ENCODE data around the gene FOXO4. TPM values are rescaled to one million over a fixed set of nuclear protein-coding genes. Genes with fewer than 3 reads are reported as not detected.

FOXO4 gene
- polyA plus RNA-seq, 1 donor (not counting 4 experiments of a cell fraction or from before 2014, with no cell fraction given) = 1.6 TPM

DNA sequence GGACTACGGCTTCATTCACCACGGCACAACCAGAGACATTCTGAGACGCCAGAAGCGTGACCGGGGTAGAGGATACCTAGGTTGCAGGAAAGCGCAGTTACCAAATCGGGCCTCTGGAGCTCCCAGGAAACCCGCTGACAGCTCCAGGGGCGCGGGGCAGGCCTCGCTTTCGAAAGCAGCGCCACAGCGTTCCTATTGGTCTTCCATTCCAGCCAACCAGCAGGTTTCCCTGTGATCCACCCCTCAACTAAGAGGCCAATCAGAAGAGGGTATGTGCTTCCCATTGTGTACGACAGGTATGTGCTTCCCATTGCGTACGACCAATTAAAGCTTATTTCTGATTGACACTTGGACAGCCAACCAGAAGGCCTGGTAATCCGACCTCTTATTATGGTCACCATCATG, 42.4 kb upstream of the FOXO4 start:
- dilution Hi-C loops (cut with MboI; ENCODE audit: extremely low pct_ligation_motif_present, low sequenced_read_pairs) = no loop called here

DNA sequence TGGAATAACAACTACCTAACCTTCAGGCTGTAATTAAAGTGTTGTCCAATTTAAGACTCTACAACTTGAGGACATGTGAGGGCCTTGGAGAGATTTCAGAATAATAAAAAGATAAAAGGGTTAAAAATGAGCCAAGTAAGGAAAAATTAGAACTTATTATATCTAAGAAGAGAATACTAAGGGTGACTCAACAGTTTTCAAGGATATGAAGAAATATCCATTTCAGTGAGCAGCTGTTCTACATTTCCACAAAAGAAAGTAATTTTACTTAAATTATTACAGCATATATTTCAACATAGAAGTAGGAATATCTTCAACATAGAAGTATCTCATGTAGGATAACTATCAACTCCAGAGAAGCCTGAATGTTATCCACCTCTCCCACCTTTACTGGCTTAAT, 38.8 kb upstream of the FOXO4 start:
- no peak overlapping the region for H2AFZ ChIP-seq (ENCODE audit: control insufficient read depth, low read length)
- TF ChIP-seq EZH2 (IDR thresholded peaks at IDR 0.05; ENCODE audit: low read length) = no peak
- TF ChIP-seq, protein P1, sequence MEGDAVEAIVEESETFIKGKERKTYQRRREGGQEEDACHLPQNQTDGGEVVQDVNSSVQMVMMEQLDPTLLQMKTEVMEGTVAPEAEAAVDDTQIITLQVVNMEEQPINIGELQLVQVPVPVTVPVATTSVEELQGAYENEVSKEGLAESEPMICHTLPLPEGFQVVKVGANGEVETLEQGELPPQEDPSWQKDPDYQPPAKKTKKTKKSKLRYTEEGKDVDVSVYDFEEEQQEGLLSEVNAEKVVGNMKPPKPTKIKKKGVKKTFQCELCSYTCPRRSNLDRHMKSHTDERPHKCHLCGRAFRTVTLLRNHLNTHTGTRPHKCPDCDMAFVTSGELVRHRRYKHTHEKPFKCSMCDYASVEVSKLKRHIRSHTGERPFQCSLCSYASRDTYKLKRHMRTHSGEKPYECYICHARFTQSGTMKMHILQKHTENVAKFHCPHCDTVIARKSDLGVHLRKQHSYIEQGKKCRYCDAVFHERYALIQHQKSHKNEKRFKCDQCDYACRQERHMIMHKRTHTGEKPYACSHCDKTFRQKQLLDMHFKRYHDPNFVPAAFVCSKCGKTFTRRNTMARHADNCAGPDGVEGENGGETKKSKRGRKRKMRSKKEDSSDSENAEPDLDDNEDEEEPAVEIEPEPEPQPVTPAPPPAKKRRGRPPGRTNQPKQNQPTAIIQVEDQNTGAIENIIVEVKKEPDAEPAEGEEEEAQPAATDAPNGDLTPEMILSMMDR (optimal IDR thresholded peaks at IDR 0.05 in 1 of 3, IDR thresholded peaks at IDR 0.05 in 1 of 3, conservative IDR thresholded peaks at IDR 0.05 in 1 of 3; ENCODE audit: extremely low read depth in 1 of 3, insufficient read depth in 2 of 3, low read length in 3 of 3) = no peak
- dilution Hi-C loops (cut with MboI; ENCODE audit: extremely low pct_ligation_motif_present, low sequenced_read_pairs) = no loop called here
- no peak overlapping the region for H3K9ac ChIP-seq (ENCODE audit: control insufficient read depth, extremely low read depth, insufficient read depth, low read length)
- H3K9me1 ChIP-seq (ENCODE audit: control insufficient read depth, extremely low read depth, insufficient read depth, low read length) = no peaks in the 10 kb centered on the region
- no peak overlapping the region for H3K27ac ChIP-seq (ENCODE audit: control insufficient read depth, insufficient read depth, low read length)
- H3K4me1 ChIP-seq (ENCODE audit: control insufficient read depth, extremely low read depth, insufficient read depth, low read length) = no peaks in the 10 kb centered on the region
- H3K27me3 ChIP-seq (ENCODE audit: control insufficient read depth, extremely low read depth, insufficient read depth, low read length) = no peaks in the 10 kb centered on the region
- H3K4me2 ChIP-seq (ENCODE audit: control insufficient read depth, extremely low read depth, insufficient read depth, low read depth, low read length) = no peak overlapping the region
- FAIRE-seq = no peak
- DNase-seq (ENCODE audit: low read depth, low spot score) = no peak
- H3K4me3 ChIP-seq (ENCODE audit: control insufficient read depth in 2 of 3, extremely low read depth in 1 of 3, insufficient read depth in 2 of 3, low read depth in 1 of 3, low read length in 3 of 3) = no peak overlapping the region
- no peaks in the 10 kb centered on the region for H3K9me3 ChIP-seq (ENCODE audit: control insufficient read depth, low read depth, low read length)
- no peaks in the 10 kb centered on the region for H4K20me1 ChIP-seq (ENCODE audit: control insufficient read depth, extremely low read depth, insufficient read depth, low read length)
- no peaks in the 10 kb centered on the region for H3K79me2 ChIP-seq (ENCODE audit: control insufficient read depth, insufficient read depth, low read length)
- peaks cover 3 to 4% of the 10 kb centered on the region in 2 experiments for H3K36me3 ChIP-seq (ENCODE audit: control insufficient read depth in 2 of 2, extremely low read depth in 1 of 2, insufficient read depth in 2 of 2, low read length in 2 of 2)

More for the DNA sequence above, 42.4 kb upstream of the FOXO4 start:
- H3K9ac ChIP-seq (ENCODE audit: control insufficient read depth, extremely low read depth, insufficient read depth, low read length) = no peak overlapping the region
- no peak overlapping the region for H2AFZ ChIP-seq (ENCODE audit: control insufficient read depth, low read length)
- no peaks in the 10 kb centered on the region for H4K20me1 ChIP-seq (ENCODE audit: control insufficient read depth, extremely low read depth, insufficient read depth, low read length)
- H3K9me3 ChIP-seq (ENCODE audit: control insufficient read depth, low read depth, low read length) = no peaks in the 10 kb centered on the region
- no peak overlapping the region for H3K27ac ChIP-seq (ENCODE audit: control insufficient read depth, insufficient read depth, low read length)
- H3K36me3 ChIP-seq (ENCODE audit: control insufficient read depth in 2 of 2, extremely low read depth in 1 of 2, insufficient read depth in 2 of 2, low read length in 2 of 2) = peaks cover 0 to 3% of the 10 kb centered on the region in 2 experiments
- H3K79me2 ChIP-seq (ENCODE audit: control insufficient read depth, insufficient read depth, low read length) = no peaks in the 10 kb centered on the region
- DNase-seq (ENCODE audit: low read depth, low spot score) = no peak
- no peak overlapping the region for H3K4me2 ChIP-seq (ENCODE audit: control insufficient read depth, extremely low read depth, insufficient read depth, low read depth, low read length)
- no peaks in the 10 kb centered on the region for H3K4me1 ChIP-seq (ENCODE audit: control insufficient read depth, extremely low read depth, insufficient read depth, low read length)
- FAIRE-seq = no peak
- no peaks in the 10 kb centered on the region for H3K9me1 ChIP-seq (ENCODE audit: control insufficient read depth, extremely low read depth, insufficient read depth, low read length)
- no peak for TF ChIP-seq EZH2 (IDR thresholded peaks at IDR 0.05; ENCODE audit: low read length)
- TF ChIP-seq, protein P1 (optimal IDR thresholded peaks at IDR 0.05 in 1 of 3, IDR thresholded peaks at IDR 0.05 in 1 of 3, conservative IDR thresholded peaks at IDR 0.05 in 1 of 3; ENCODE audit: extremely low read depth in 1 of 3, insufficient read depth in 2 of 3, low read length in 3 of 3) = no peak
- H3K27me3 ChIP-seq (ENCODE audit: control insufficient read depth, extremely low read depth, insufficient read depth, low read length) = no peaks in the 10 kb centered on the region
- no peak overlapping the region for H3K4me3 ChIP-seq (ENCODE audit: control insufficient read depth in 2 of 3, extremely low read depth in 1 of 3, insufficient read depth in 2 of 3, low read depth in 1 of 3, low read length in 3 of 3)

All from keratinocyte (primary cell).